Mucosa of descending colon (tissue), 3 donors: ENCODE data around the gene IDH3G. TPM values are rescaled to one million over a fixed set of nuclear protein-coding genes. Genes with fewer than 3 reads are reported as not detected.
A peak's percentile ranks its signal among the peaks of the same experiment; 100 is the strongest.

ENCODE experiments used
- ATAC-seq: fragments of 200-7000 bp; cut with Tn5 transposase; one replicate; pipeline ENCODE4 v1.9.1; 2020; ENCODE audit warnings: mild to moderate bottlenecking, moderate library complexity
- DNase-seq, 3 donors: peaks; one replicate each; pipeline ENCODE4 v3.0.0-alpha.2; 2020
- H3K36me3 ChIP-seq: fragments of 200-600 bp; one replicate; pipeline ENCODE4 v1.8.0; 2021; ENCODE audit warnings: low read depth, mild to moderate bottlenecking
- H3K4me1 ChIP-seq: fragments of 200-600 bp; one replicate; pipeline ENCODE4 v1.8.0; 2021; ENCODE audit warnings: low read depth, mild to moderate bottlenecking
- H3K4me3 ChIP-seq: fragments of 200-600 bp; one replicate; pipeline ENCODE4 v1.8.0; 2021; ENCODE audit warnings: mild to moderate bottlenecking
- H3K9me3 ChIP-seq: fragments of 200-600 bp; one replicate; pipeline ENCODE4 v1.8.0; 2021; ENCODE audit warnings: mild to moderate bottlenecking
- CTCF ChIP-seq: fragments of 200-600 bp; IDR thresholded peaks from one replicate; pipeline ENCODE4 v1.8.0; 2022; ENCODE audit warnings: antibody characterized with exemption, mild to moderate bottlenecking
- intact Hi-C, 2 donors: fragments of 100-400 bp; cut with DNase I in 1 of 2; cut with micrococcal nuclease in 1 of 2; formaldehyde crosslinking; loops; one replicate each; pipeline versions ENCODE4 v1.11.0 to v1.11.1; 2022; cut with DNase I, micrococcal nuclease
- total RNA-seq, 3 donors: library from RNA; stranded (reverse); fragmentation: NEBNext Ultra II Directional in 2 of 3; extraction: Animal tissue kit (Norgen Biotek cat#: 25700) in 2 of 3; gene quantifications; one replicate each; pipeline versions ENCODE4 v1.2.1 to v1.2.4, GENCODE V29; 2021 to 2023
- donor health status: DM: no; HTN: no; CAD: no; lungs with moderate emphysema.
- donor health status: DM: no; HTN: no; CAD: no.
- donor health status: DM: no; HTN: yes; CAD: no.

The IDH3G gene
- total RNA-seq, 3 donors from 2014 or later = 57.8 to 89.9 (median 79.3) TPM

GRCh38 chrX:153766871-153767673 is 27.1 kb downstream of the IDH3G start:
- H3K4me3 ChIP-seq = no peak overlapping the region
- TF ChIP-seq CTCF = no peak
- H3K36me3 ChIP-seq = no peaks in the 10 kb centered on the region
- no peaks in the 10 kb centered on the region for H3K9me3 ChIP-seq
- intact Hi-C loops = loop anchor here in 1 of 2 donors (10.0 kb wide), 1 partner anchor 188 kb away; no protein-coding TSS in a partner anchor
- DNase-seq (peak in 2 of 3 donors; percentile 13 to 48), ATAC-seq (peak; percentile 2)
- H3K4me1 ChIP-seq = no peaks in the 10 kb centered on the region

DNA sequence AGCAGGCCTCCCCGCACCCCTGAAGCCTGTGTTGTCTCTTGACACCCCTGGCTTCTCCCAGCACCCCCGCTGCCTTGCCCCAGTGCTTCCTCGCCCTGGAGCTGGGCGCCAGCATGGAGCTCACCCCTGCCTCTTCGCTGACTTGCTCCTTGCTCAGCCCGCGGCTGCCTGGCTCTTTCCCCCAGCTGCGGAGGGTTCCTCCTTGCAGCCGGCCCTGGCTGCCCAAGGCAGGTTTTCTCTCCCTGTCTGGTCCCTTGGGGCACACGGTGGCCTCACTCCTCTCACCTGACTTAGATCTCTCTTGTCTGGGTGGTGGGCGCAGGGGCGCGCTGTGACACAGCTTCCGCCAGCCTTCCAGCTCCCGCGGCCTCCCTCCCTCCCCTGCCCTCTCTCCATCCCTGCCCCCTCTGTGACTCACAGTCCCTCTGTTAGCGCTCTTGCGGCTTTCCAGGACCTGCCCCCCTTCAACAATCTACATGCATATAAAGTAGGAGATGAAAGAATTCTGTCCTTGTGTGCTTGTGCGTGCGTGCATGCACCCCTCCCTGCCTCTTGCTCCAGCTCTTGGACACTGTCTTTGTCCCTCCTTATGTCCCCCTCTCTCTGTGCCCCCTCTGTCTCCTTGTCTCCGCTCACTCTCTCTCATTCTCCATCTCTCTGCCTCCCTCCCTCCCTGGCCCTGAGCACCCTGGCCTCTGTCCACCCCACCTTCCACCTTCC is 27.9 kb downstream of the IDH3G start:
- intact Hi-C loops = loop anchor here in 1 of 2 donors (10.0 kb wide), 1 partner anchor 189 kb away; no protein-coding TSS in a partner anchor
- no peaks in the 10 kb centered on the region for H3K9me3 ChIP-seq
- peak; percentile 11 to 43 (median 30) for DNase-seq
- peak; percentile 5 for ATAC-seq
- H3K4me3 ChIP-seq = no peak overlapping the region
- H3K36me3 ChIP-seq = no peaks in the 10 kb centered on the region
- no peak for TF ChIP-seq CTCF
- no peaks in the 10 kb centered on the region for H3K4me1 ChIP-seq

DNA sequence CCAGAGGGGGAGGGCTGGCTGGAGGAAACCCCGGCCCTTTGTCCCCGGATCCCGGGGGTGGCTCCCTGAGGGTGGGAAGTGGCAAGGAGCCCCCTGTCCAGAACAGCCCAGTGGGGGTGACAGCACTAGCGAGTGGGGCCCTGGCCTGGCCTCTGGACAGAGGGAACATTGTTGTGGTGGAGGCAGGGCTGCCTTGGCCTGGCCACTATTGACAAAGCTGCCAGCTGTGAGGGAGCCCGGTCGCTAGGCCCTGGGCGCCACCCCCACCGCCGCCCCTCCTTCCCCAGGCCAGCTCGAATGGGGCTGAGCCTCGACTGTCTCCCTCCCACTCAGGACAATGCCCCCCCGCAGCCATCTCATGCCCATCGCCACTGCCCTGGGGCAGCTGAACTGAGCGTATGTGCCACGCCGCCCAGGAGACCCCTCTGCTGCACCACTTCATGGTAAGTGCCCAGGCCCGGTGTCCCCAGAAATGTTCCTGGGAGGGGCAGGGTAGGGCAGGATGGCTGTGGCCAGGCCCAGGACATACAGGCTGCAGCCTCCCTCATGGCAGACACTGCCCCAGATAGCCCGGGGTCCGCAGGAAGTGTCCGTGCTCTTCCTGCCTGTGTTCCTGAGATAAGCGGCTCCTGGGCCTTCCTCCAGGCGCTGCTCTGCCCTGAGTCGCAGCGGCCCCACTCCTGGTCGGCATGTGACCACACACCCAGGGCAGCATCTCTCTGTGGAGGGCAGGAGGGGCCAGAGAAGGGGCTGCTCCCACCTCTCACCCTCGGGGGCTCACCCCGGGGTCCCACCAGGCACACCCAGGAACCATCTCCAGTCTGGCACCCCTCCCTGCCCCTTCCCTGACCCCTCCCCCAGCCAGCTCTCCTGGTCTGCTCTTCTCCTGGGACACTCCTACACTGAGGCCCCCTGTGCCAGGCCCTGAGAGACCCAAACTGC is 28.8 kb downstream of the IDH3G start:
- H3K4me1 ChIP-seq = no peaks in the 10 kb centered on the region
- no peak for TF ChIP-seq CTCF
- DNase-seq = peak in 2 of 3 donors; percentile 29 to 44
- H3K36me3 ChIP-seq = no peaks in the 10 kb centered on the region
- no peak for ATAC-seq
- no peaks in the 10 kb centered on the region for H3K9me3 ChIP-seq
- intact Hi-C loops = loop anchor here in 1 of 2 donors (10.0 kb wide), 1 partner anchor 189 kb away; no protein-coding TSS in a partner anchor
- no peak overlapping the region for H3K4me3 ChIP-seq

DNA sequence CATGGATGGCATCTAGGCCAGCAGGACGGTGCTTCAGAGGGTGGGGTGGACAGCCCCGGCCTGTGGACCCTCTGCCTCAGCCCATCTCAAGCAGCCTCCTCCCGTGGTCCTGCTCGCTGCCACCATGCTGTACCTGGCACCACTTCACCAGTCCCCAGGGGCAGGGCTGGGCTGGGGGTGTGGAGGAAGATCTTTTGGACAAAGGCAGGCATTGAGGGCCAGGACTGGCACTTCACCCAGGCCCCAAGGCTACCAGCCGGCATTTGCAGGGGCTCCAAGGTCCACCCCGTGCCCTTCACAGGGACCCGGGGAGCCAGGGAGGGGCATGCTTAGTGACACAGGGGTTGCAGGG is 29.4 kb downstream of the IDH3G start:
- no peak for TF ChIP-seq CTCF
- intact Hi-C loops = loop anchor here in 1 of 2 donors (10.0 kb wide), 1 partner anchor 190 kb away; no protein-coding TSS in a partner anchor
- H3K4me3 ChIP-seq = no peak overlapping the region
- no peak for ATAC-seq
- DNase-seq = peak in 1 of 3 donors; percentile 47
- H3K36me3 ChIP-seq = no peaks in the 10 kb centered on the region
- H3K4me1 ChIP-seq = no peaks in the 10 kb centered on the region
- H3K9me3 ChIP-seq = no peaks in the 10 kb centered on the region
